Bronchial epithelial cell (primary cell): ENCODE measurements around the gene AKT1S1. TPM values are rescaled to one million over a fixed set of nuclear protein-coding genes. Genes with fewer than 3 reads are reported as not detected.

Source experiments
- DNase-seq: peaks from one replicate; pipeline ENCODE4 v3.0.0-alpha.2; 2010; ENCODE audit warnings: low read depth
- FAIRE-seq: peaks from 2 replicates; lab custom pipeline; 2011; peaks lifted over from hg19 to GRCh38; lab: Jason Lieb, UNC
- H3K27me3 ChIP-seq: 2 replicates; pipeline ENCODE4 v1.5.1; 2011; ENCODE audit warnings: low read length; ENCODE audit not compliant: control insufficient read depth, insufficient read depth
- H3K36me3 ChIP-seq: 2 replicates; pipeline ENCODE4 v1.5.1; 2011; ENCODE audit warnings: low read length; ENCODE audit not compliant: control insufficient read depth, insufficient read depth
- H3K4me3 ChIP-seq: 2 replicates; pipeline ENCODE4 v1.5.1; 2011; ENCODE audit warnings: mild to moderate bottlenecking, low read depth, low read length, control low read depth
- total RNA-seq: library from RNA; depleted of rRNA; stranded (reverse); fragments of >200 nt; gene quantifications from 2 replicates; pipeline ENCODE4 v1.2.1, GENCODE V29; 2014
- TF ChIP-seq, protein P1 (sequence below): IDR thresholded peaks from 2 replicates; pipeline ENCODE4 v1.5.1; 2011; ENCODE audit warnings: mild to moderate bottlenecking, moderate library complexity, low read length, control low read depth, inconsistent platforms; ENCODE audit not compliant: insufficient read depth, severe bottlenecking

AKT1S1 gene
- total RNA-seq, 1 donor from 2014 or later, result 3.7 TPM

DNA sequence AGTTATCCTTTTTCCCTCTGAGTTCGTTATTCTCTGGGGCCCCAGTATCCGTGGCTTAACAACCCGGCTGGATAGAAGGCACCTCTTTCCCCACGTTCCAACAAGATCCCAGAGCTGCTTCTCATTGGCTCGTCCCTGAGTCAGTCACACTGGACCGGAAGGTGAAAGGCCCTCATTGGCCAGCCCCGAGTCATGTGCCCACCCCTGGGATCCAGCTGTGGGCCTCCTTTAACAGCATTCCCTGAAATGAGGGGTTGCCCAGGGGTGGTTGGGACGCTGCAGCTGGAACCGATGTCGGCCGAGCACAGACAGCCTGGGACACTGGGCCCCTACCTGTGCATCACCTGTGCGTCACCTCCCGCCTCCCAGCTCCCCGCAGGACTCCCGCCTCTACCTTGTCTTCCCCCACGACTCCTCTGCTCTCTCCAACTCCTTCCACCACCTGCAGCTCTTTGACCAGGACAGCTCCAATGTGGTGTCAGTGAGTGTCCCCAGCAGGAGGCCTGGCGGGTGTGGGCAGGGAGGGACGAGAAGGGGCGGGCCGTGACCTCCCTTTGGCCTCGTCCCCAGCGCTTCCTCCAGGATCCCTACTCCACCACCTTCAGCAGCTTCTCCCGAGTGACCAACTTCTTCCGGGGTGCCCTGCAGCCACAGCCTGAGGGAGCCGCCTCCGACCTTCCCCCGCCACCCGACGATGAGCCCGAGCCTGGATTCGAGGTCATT, 4.7 kb upstream of the AKT1S1 start:
- FAIRE-seq (no peak), DNase-seq (no peak)
- Histone ChIP-seq H3K4me3 (no peak overlapping the region), H3K27me3 (no peaks in the 10 kb centered on the region), H3K36me3 (peaks cover 38% of the 10 kb centered on the region)
- TF ChIP-seq, protein P1, sequence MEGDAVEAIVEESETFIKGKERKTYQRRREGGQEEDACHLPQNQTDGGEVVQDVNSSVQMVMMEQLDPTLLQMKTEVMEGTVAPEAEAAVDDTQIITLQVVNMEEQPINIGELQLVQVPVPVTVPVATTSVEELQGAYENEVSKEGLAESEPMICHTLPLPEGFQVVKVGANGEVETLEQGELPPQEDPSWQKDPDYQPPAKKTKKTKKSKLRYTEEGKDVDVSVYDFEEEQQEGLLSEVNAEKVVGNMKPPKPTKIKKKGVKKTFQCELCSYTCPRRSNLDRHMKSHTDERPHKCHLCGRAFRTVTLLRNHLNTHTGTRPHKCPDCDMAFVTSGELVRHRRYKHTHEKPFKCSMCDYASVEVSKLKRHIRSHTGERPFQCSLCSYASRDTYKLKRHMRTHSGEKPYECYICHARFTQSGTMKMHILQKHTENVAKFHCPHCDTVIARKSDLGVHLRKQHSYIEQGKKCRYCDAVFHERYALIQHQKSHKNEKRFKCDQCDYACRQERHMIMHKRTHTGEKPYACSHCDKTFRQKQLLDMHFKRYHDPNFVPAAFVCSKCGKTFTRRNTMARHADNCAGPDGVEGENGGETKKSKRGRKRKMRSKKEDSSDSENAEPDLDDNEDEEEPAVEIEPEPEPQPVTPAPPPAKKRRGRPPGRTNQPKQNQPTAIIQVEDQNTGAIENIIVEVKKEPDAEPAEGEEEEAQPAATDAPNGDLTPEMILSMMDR, result no peak

DNA sequence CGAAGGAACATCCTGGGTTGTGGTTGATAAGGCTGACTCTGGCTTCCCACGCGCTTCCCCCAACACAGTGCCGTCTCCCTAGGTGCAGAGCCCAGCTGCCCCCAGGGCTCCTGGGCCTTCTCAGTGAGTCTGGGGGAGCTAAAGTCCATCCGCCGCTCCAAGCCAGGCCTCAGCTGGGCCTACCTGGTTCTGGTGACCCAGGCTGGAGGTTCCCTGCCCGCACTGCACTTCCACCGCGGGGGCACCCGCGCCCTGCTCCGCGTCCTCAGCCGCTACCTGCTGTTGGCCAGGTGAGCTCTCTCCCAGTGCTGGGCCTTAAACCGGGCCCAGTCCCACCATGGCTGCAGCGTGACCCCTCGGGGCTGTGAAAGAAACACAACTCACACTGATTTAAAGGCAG, 4.0 kb upstream of the AKT1S1 start:
- FAIRE-seq, result no peak
- Histone ChIP-seq H3K4me3 (no peak overlapping the region), H3K36me3 (peaks cover 38% of the 10 kb centered on the region), H3K27me3 (no peaks in the 10 kb centered on the region)
- no peak for DNase-seq
- TF ChIP-seq, protein P1, result no peak

DNA sequence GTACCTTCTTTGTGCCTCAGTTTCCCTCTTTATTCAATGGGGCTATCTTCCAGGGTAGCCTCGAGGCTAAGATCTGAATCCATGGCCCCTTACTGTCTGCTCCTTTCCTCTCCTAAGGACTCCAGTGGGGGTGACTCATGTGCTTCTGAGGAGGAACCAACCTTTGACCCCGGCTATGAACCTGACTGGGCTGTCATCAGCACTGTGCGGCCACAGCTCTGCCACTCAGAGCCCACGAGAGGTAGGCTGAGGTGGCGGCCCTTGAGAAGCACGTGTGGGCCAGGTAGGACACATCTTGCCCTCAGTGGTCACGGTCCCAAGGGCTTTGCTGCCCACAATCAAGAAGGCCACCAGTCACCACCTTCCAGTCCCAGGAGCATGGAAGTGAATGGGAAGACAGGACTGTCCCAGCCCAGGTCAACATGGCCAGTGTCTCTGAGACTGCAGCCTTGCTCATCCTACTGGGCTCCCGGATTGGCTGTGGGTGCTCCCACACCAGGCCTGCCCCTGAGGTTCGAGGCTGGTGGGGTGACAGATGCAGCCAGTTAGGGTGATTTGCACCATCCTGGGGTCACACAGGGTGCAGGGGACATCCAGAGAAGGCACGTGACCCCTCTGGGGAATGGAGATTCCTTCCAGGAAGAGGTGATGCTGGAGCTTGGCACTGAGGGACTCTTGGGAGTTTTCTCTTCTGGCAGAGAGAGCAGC, 3.2 kb upstream of the AKT1S1 start:
- no peak for DNase-seq

DNA sequence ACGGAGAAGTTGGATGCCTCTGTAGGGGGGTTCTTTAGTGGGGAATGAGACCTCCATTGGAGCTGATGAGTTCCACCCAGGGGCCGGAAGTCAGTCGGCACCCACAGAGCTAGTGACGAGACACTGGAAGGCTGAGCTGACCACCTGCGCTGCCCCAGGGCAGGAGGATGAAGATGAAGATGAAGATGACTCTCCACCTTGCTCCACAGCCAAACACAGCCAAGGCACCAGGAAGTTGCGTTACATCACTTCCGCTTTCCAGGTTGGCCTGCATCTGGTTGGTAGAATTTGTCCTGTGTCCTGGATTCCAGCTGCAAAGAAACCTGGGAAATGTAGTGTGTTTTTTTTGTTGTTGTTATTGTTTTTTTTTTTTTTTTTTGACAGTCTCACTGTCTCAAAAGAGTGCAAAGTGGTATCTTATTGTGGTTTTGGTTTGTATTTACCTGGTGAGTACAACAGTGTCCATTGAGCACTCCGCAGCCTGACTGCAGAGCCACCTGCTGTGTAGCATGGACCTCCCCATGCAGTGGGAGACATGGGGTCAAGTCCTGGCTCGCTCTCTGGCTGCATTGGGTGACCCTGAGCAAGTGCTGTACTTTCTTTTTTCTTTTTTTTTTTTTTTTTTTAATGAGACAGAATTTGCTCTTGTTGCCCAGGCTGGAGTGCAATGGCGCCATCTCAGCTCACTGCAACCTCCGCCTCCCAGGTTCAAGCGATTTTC, 2.2 kb upstream of the AKT1S1 start:
- no peak for DNase-seq
- no peak overlapping the region for H3K4me3 ChIP-seq
- H3K27me3 ChIP-seq, result no peaks in the 10 kb centered on the region
- TF ChIP-seq, protein P1, result no peak
- H3K36me3 ChIP-seq, result peaks cover 35% of the 10 kb centered on the region
- no peak for FAIRE-seq

More for the DNA sequence above, 3.2 kb upstream of the AKT1S1 start:
- Histone ChIP-seq H3K4me3 (no peak overlapping the region), H3K36me3 (peaks cover 38% of the 10 kb centered on the region), H3K27me3 (no peaks in the 10 kb centered on the region)
- FAIRE-seq, result no peak
- TF ChIP-seq, protein P1, result no peak

DNA sequence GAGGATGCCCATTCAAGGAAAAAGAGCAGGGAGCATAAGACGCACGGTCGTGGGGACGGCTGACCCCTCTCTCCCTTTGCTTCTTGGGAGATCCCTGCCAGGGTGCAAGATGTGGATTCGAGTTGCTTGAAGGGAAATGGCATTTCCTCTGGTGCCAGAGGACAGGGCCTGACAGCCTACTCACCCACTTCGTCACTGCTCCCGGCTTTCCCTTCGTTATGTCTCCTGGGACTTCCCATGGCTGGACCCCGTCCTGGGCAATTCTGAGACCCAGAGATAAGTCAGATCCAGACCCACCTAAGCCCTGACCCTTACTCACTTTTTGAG, 1.6 kb upstream of the AKT1S1 start:
- TF ChIP-seq, protein P1, result no peak
- DNase-seq (no peak), FAIRE-seq (no peak)
- no peaks in the 10 kb centered on the region for H3K27me3 ChIP-seq
- H3K4me3 ChIP-seq, result no peak overlapping the region
- peaks cover 32% of the 10 kb centered on the region for H3K36me3 ChIP-seq
